GM18868 (cell line): ENCODE measurements around the gene STAC3.

Source experiments
- ATAC-seq: cut with Tn5 transposase; IDR thresholded peaks from one replicate; pipeline ENCODE4 v1.9.1; 2021; ENCODE audit warnings: mild to moderate bottlenecking, moderate library complexity; ENCODE audit not compliant: unreplicated experiment

The STAC3 gene

GRCh38 chr12:57255916-57256315, 4.9 kb upstream of the STAC3 start:
- ATAC-seq = no peak

DNA sequence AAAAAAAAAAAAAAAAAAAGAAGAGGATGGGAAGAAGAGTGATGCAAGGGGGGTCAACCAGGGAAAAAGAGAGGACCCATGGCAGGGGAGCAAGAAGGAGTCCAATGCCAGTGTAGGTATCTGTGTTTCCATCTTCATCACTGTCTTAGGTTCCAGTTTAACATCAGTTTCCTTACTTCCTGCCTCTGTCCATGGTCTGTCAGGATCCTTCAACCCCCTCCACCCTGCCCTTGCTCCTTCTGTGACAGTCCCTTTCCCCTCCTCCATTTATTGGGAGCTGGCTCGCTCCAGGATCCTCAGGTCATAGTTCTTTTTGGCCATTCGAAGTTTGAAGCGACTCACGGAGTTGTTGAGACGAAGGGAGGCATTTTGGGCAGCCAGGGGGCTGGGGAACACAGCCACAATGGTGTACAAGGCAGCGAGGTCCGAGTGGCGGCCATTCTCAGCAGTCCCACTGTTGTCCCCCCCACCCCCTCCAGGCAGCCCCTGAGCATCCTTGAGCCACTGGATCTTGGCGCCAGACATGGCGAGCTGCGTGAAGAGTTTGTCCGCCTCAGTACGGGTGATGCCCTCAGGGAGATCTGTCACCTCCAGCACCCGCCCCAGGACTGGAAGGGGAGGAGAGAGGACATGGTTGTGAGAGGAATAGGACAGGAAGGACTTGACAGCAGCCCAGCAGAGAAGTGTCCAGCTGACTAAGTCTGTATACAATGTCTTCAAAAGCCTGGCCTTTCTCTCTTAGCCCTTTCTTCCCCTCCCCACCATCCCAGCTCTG, 3.7 kb upstream of the STAC3 start:
- ATAC-seq = no peak

- ATAC-seq = no peak
These were observed 446 bp downstream of the STAC3 start for GRCh38 chr12:57250541-57250940.

GRCh38 chr12:57248934-57249742, 1.8 kb downstream of the STAC3 start:
- ATAC-seq = no peak

DNA sequence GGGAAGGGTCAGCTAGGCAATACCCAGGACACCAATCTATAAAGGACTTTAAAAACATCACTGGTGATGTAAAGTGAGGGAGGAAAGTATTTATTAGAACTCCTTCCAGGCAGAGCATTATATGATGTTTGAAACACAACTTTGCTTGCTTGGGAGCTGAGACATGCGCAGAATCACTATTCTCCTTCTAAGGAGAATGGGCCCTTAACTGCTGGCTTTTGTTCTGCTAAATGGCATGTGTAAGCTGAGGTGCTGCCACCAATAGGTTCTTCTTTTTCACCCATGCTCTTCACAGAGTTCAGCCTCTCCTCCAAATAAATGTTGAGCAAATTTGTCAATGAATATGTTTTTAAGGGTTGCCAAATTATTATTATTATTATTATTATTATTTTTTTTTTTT, 3.9 kb downstream of the STAC3 start:
- no peak for ATAC-seq

DNA sequence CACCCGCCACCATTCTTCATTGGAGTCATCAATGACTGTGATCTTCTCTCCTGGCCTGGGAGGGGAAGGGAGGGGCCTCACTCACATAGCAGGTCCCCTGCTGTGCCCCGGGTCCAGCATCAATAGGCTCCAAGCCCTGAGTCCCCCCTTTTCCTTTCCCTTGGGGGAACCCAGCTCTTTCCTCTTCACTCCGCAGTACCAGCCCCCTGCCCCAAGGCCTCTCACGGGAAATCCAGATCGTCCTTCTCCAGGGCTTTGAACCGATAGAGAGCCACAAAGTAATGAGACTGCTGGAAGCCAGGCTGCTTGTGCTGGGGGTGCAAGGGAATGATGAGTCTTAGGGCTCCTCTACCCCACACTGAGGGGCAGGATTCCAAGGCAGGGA, 6.7 kb downstream of the STAC3 start:
- ATAC-seq = no peak

GRCh38 chr12:57243521-57244311, 7.3 kb downstream of the STAC3 start:
- ATAC-seq = no peak

- peak; percentile 33 for ATAC-seq
These were observed 8.1 kb downstream of the STAC3 start for GRCh38 chr12:57242691-57243454.

DNA sequence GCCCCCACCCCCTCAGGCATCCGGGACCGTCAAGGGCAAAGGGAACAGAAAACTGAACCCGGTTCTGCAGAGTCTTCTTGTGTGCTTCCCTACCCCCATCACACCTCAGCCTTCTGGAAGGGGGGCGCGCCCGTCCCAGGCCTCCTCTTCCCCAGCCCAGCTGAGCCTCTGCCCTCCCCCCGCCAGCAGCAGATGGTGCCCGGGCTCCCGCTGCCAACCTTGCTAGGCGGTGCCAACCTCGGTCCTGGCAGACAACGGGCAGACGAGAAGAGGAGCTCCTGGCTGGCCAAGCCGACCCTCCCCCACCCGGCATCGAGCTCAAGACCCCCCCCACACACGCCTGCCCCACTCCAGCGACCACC, 8.7 kb downstream of the STAC3 start:
- ATAC-seq = no peak

DNA sequence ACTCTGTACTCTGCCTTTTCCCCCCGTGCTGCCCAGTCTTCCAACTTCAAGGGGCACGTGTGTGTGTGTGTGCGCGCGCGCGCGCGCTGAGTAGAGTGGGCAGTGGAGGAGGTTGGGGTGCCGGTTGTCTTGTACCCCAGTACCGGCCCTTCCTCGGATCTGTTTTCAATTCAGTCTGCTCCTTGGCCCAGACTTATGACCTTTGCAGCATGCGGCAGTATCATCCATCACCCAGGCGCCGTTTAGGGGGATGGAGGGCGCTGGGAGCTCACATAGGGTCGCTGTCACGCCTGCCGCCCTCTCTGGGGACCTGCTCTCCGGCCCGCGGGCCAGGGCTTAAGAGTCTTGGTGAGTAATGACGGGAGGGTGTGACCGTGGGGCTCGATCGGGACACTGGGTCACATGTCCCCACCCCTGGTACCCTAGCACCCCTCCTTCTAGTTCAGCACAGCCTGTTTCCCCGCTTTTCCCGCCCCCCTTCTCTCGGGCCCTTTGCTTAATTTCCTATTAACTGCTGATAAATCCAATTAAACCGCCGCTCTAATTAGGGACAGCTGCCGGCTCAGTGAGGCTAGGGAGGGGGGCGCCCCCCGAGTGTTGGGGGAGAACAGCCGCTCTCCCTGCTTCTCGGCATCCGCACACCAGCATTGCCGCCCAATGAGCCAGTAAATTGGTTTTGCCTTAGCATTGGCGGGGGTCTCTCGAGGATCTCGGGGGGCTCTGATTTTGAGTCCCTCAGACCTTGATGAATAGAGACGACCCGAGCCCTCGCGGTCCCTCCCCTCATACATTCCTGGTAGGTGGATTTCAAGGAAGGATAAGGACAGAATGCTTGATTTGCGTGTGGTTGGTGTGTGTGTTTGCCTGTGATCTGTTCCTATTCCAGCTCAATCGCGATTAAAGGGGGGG, 9.3 kb downstream of the STAC3 start:
- ATAC-seq = no peak

- ATAC-seq = no peak
These were observed 10.0 kb downstream of the STAC3 start for GRCh38 chr12:57240926-57241401.

DNA sequence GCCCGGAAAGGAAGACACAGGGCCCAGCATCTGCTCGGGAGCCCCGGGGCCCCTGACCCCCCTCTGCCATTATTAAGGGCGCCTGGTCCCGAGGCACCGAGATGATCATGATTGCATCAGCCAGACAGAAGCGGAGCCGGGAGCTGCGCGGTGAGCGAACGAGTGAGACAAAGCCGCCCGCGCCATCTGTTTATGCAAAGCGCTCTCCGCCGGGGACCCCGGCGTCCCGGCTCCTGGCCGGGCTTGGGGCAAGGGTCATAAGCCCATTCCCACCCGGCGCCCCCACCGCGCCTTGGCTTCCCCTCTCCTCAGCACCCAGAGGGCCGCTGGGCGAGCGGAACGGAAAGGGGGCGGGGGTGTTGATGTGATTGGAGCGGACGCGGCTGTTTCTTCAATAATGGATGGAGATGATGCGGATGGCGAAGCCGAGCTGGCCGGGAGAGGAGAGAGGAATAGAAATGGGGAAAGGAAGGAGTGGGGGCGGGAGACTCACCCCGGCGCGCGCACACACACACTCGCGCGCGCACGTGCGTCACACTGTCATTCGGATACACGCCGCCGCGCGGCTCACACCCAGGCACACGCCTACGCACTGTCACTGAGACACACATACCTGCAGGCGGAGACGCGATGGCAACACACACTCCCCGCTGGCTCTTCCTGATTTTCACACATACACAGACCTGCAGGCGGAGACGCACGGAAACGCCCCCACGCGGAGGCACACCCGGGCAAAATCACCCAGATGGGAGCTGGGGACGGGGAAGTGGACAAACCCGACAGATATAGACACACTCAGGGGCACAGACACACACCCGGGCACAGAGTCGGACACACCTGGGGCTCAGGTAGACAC, 10.7 kb downstream of the STAC3 start:
- ATAC-seq = no peak

DNA sequence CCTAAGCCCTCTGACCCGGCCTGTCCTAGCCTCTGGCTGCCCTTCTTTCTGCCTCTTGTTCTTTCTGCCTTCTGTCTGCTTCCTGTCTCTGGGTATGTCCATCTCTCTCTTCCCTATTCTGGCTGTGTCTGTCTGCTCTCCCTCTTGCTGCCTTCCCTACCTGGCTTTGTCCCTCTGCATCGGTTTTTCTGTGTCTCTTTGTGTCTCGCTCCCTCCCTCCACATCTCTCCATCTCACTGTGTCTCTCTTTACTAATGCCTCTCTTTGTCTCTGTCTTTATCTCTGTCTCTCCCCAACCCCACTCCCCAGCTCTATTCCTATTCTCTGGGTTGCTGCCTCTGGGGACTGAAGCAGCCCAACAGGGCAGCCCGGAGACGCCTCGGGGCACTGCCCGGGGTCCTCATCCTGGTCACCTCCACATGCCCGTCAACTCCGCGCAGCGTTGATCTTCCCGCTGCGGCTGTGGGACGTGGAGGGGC, 11.4 kb downstream of the STAC3 start:
- no peak for ATAC-seq

DNA sequence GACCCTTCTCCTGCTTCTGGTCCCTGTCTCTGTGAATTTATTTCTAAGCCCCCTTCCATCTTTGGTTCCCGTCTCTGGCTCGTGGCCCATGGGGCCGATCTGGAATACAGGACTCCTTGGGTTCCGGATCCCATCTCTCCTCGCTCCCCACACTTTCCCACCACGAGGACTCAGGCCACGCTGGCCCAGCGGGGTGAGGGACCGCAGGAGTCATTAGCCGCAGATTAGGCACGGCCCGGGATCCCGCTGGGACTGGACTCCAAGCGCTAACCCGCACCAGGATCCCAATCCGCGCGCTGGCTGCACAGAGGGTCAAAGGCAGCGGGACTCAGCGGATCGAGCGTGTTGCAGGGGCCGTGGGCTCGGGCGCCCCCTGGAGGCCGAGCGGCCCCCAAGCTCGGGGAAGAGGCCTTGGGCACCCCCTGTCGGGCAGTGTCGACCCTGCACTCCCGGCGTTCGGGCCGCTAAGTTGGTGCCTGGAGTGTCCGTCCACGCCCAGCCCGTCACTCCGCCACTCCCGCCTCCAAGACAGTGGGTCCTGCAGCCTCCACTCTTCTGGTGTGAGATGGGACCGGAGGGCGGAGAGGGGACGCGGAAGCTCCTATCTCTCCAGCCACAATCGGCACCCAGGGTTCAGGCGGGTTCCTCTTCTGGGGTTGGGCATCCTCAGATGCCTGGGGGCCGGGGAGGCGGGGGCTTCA, 12.0 kb downstream of the STAC3 start:
- peak; percentile 55 for ATAC-seq

GRCh38 chr12:57237932-57238853, 12.8 kb downstream of the STAC3 start:
- no peak for ATAC-seq

- no peak for ATAC-seq
These were observed 13.4 kb downstream of the STAC3 start for GRCh38 chr12:57237596-57237931.
